Activated T-cell treated with anti-CD3 and anti-CD28 coated beads, Interleukin-2, amount 50 U/mL, for 48 hours (primary cell): ENCODE measurements around the gene TPI1.
"Not testable (repeated sequence)": the region's sequence is repeated elsewhere in the genome, so short reads cannot be mapped to it uniquely, and the experiment has no call there.

Source experiments
- DNase-seq, 2 experiments: peaks; one replicate each; pipeline ENCODE4 v3.0.0-alpha.2; 2020

Gene TPI1

GRCh38 chr12:6869049-6870021 is 2.0 kb downstream of the TPI1 start:
- peak; percentile 86 to 88 for DNase-seq

GRCh38 chr12:6870304-6870703 is 3.0 kb downstream of the TPI1 start:
- DNase-seq = not testable (repeated sequence)

GRCh38 chr12:6871052-6871957 is 4.0 kb downstream of the TPI1 start:
- peak; percentile 66 to 73 for DNase-seq

- DNase-seq = peak; percentile 94 to 95
These were observed 5.0 kb downstream of the TPI1 start for GRCh38 chr12:6872073-6873048.

GRCh38 chr12:6873094-6874014 is 6.0 kb downstream of the TPI1 start, which contains the start of gene SPSB2:
Gene SPSB2 (minus strand): TSS chr12:6873303. CDS start chr12:6872901, 402 bp downstream.
- peak; percentile 99 to 100 for DNase-seq

GRCh38 chr12:6874015-6874368 is 6.7 kb downstream of the TPI1 start:
- DNase-seq = not testable (repeated sequence)

GRCh38 chr12:6879824-6880223 is 12.5 kb downstream of the TPI1 start:
- DNase-seq = not testable (repeated sequence)

GRCh38 chr12:6883252-6883651 is 15.9 kb downstream of the TPI1 start:
- DNase-seq = no peak

GRCh38 chr12:6883683-6884082 is 16.4 kb downstream of the TPI1 start:
- no peak for DNase-seq

- DNase-seq = no peak
These were observed 17.2 kb downstream of the TPI1 start for GRCh38 chr12:6884539-6884938.

GRCh38 chr12:6886206-6886999 is 19.1 kb downstream of the TPI1 start:
- not testable (repeated sequence) for DNase-seq

- no peak for DNase-seq
These were observed 20.1 kb downstream of the TPI1 start for GRCh38 chr12:6887460-6887859.

- DNase-seq = no peak
These were observed 21.0 kb downstream of the TPI1 start for GRCh38 chr12:6888360-6888759.

GRCh38 chr12:6888794-6889193 is 21.5 kb downstream of the TPI1 start:
- DNase-seq = not testable (repeated sequence)

GRCh38 chr12:6889775-6890573 is 22.6 kb downstream of the TPI1 start:
- not testable (repeated sequence) for DNase-seq

- peak; percentile 98 to 99 for DNase-seq
These were observed 23.7 kb downstream of the TPI1 start for GRCh38 chr12:6890789-6891645.

GRCh38 chr12:6891646-6892001 is 24.3 kb downstream of the TPI1 start:
- peak in 1 of 2 experiments; percentile 48 for DNase-seq

- not testable (repeated sequence) for DNase-seq
These were observed 25.4 kb downstream of the TPI1 start for GRCh38 chr12:6892683-6893082.
